Activated T-cell treated with anti-CD3 and anti-CD28 coated beads for 24 hours (primary cell): ENCODE measurements around the gene ARHGAP8.

ENCODE experiments used
- DNase-seq: peaks from one replicate; pipeline ENCODE4 v3.0.0-alpha.2; 2020; ENCODE audit warnings: low read depth

ARHGAP8 gene

GRCh38 chr22:44802956-44803355 lies 50.6 kb downstream of the ARHGAP8 start:
- no peak for DNase-seq

GRCh38 chr22:44804327-44804726 lies 52.0 kb downstream of the ARHGAP8 start:
- DNase-seq = no peak

- no peak for DNase-seq
Measured at GRCh38 chr22:44805711-44806110, 53.3 kb downstream of the ARHGAP8 start.

GRCh38 chr22:44807232-44807631 lies 54.9 kb downstream of the ARHGAP8 start:
- no peak for DNase-seq

- no peak for DNase-seq
Measured at GRCh38 chr22:44807915-44808690, 55.7 kb downstream of the ARHGAP8 start.

GRCh38 chr22:44809456-44809855 lies 57.1 kb downstream of the ARHGAP8 start:
- DNase-seq = no peak

- DNase-seq = no peak
Measured at GRCh38 chr22:44811141-44811540, 58.8 kb downstream of the ARHGAP8 start.

- DNase-seq = no peak
Measured at GRCh38 chr22:44813416-44813815, 61.0 kb downstream of the ARHGAP8 start.

- DNase-seq = no peak
Measured at GRCh38 chr22:44814266-44815098, 62.1 kb downstream of the ARHGAP8 start.

- DNase-seq = no peak
Measured at GRCh38 chr22:44815099-44816070, 63.0 kb downstream of the ARHGAP8 start.

- DNase-seq = no peak
Measured at GRCh38 chr22:44816141-44816540, 63.8 kb downstream of the ARHGAP8 start.

- no peak for DNase-seq
Measured at GRCh38 chr22:44818727-44819126, 66.4 kb downstream of the ARHGAP8 start.

GRCh38 chr22:44819966-44820631 lies 67.7 kb downstream of the ARHGAP8 start:
- DNase-seq = no peak

- DNase-seq = no peak
Measured at GRCh38 chr22:44821741-44822475, 69.5 kb downstream of the ARHGAP8 start.

- DNase-seq = no peak
Measured at GRCh38 chr22:44822534-44822933, 70.2 kb downstream of the ARHGAP8 start.

GRCh38 chr22:44823396-44823795 lies 71.0 kb downstream of the ARHGAP8 start:
- DNase-seq = no peak

GRCh38 chr22:44823806-44824205 lies 71.4 kb downstream of the ARHGAP8 start:
- no peak for DNase-seq

GRCh38 chr22:44824271-44824670 lies 71.9 kb downstream of the ARHGAP8 start:
- no peak for DNase-seq

- no peak for DNase-seq
Measured at GRCh38 chr22:44825310-44826150, 73.2 kb downstream of the ARHGAP8 start.

GRCh38 chr22:44827666-44828190 lies 75.4 kb downstream of the ARHGAP8 start:
- no peak for DNase-seq
